GM19238 (cell line): Measurements from ENCODE around the gene SLC44A3.
"Not testable (repeated sequence)": the region's sequence is repeated elsewhere in the genome, so short reads cannot be mapped to it uniquely, and the experiment has no call there.

Experiments used
- DNase-seq: peaks from one replicate; pipeline ENCODE4 v3.0.0; 2011; ENCODE audit warnings: low spot score; ENCODE audit not compliant: insufficient read length

SLC44A3 gene

DNA sequence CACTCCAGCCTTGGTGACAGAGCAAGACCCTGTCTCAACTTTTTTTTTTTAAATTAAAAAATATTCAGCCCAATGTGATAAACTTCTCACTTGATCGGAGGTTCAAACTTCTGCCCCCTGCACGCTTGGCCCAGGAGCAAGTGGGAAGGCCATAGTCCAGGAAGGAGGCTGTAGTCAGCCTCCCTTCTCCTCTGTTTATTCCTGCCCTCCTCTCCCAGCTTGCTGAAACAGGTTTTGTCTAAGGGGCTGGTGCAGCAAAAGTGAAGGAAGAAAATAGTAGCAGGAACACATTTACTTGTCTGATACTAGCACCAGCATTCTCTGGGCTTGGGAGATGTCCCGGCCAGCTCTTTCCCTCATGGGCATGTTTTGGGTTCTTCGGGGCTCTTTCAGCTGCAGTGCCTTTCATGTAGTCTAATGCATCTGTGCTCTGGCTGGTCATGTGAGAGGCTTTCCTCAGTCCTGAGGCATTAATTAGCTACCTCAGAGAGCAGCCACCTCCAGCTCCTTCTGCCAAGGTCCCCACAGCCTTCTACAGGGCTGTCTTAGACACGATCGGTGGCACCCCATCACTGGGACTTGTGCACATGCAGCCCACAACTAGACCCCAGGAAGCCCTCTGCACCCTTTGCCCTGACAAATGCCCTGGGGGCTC, 12.9 kb downstream of the SLC44A3 start:
- DNase-seq = no peak

GRCh38 chr1:94836891-94837290, 16.7 kb downstream of the SLC44A3 start:
- no peak for DNase-seq

DNA sequence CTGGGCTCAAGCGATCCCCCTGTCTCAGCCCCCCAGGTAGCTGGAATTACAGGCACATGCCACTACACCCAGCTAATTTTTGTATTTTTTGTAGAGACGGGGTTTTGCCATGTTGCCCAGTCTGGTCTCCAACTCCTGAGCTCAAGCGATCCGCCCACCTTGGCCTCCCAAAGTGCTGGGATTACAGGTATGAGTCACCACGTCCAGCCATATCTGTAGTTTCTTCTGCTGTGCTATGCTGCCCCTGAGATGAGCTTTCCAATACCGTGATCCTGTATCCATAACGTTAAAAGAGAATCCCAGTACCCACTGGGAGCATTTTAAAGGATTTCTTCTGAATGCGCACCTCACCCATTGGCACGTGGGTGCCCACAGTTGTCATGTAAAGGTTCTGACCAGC, 20.2 kb downstream of the SLC44A3 start:
- DNase-seq = not testable (repeated sequence)

DNA sequence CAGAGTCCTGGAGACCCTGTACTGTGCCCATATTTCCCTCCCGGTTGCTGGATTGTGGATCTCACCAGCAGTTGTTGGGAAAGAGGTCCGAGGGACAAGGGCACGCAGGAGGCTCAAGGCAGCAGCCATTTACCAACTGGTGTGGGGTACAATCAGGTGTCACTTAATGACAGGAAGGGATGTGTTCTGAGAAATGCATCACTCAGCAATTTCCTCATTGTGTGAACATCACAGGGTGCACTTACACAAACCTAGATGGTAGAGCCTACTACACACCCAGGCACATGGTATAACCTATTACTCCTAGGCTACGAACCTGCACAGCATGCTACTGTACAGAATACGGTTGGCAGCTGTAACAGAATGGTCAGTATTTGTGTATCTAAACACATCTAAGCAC, 20.7 kb downstream of the SLC44A3 start:
- no peak for DNase-seq

- no peak for DNase-seq
Observed at GRCh38 chr1:94843430-94843829, 23.3 kb downstream of the SLC44A3 start.

GRCh38 chr1:94843846-94844245, 23.7 kb downstream of the SLC44A3 start:
- DNase-seq = no peak

DNA sequence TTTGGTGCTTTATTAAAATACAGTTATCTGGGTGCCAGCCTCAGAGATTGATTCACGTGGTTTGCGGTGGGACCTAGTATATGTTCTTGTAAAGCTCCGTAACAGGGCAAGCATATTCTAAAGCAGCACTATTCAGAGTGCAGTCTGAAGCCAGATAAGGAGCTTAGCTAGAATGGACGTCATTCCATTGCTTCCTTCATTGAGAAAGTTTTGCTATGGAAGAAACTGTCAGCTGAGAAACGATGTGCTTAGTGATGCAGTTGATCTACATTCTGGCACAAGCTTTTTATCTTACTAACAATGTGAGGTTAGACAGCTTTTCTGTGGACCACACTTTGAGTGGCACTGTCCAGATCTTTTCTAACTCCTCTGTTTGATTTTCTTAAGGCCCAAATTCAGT, 26.2 kb downstream of the SLC44A3 start:
- DNase-seq = no peak

DNA sequence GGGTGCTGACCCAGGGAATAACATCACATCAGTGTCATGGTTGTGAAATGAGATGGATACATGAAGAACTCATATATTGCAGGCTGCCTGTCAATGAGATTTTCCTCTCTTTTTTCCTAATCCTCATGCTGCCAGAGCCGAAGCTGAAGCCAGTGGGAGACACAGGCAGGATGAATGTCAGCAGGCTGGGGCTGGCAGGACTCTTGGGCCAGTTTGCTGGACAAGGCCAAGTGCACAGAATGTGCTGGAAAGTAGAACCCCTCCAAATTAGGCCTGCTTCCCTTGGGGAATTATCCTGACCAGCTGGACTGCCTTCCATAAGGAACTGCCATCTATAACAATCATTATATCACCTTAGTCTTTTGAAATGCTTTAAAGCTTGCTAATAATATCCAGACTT, 31.4 kb downstream of the SLC44A3 start:
- no peak for DNase-seq

- DNase-seq = no peak
Observed at GRCh38 chr1:94852788-94853187, 32.6 kb downstream of the SLC44A3 start.

DNA sequence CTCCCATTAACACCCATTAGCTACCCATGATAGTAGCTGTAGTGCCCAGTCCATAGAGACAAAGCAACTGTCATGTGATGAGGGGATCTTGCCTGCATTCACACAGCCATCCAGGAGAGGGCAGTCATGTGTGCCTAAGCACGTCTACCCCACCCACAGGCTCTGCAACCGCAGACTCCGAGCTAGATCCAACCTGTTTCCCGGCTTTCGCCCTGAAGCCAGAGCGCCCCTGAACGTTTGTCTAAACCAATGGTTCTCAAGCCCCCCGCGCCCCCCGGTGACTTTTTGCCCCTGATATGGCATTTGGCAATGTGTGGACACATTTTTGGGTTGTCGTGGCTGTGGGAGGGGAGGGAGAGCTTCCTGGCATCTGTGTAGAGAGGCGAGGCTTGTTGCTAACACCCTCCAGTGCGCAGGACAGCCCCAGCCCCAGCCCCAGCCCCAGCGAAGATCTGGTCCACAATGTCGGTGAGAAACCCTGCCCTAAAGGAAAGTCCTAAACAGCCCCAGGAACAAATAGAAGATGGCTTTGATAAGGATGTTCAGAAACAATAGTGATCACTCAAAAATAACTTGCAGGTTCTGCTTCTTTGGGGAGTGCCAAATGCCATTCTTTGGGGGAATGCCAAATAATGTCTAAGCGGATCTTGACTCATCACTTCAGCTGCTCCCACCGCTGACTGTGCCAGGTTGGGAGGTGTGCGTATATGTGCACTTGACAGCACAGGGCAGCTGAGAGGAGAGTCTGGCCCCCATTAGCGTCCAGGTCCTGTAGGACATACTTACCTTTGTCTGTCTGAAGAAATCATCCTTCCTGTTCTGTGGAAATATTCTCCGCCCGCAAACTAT, 34.5 kb downstream of the SLC44A3 start:
- peak; percentile 81 for DNase-seq

- no peak for DNase-seq
Observed at GRCh38 chr1:94855307-94855700, 35.1 kb downstream of the SLC44A3 start.

- no peak for DNase-seq
Observed at GRCh38 chr1:94856004-94856403, 35.8 kb downstream of the SLC44A3 start.

GRCh38 chr1:94856868-94857267, 36.7 kb downstream of the SLC44A3 start:
- DNase-seq = no peak

DNA sequence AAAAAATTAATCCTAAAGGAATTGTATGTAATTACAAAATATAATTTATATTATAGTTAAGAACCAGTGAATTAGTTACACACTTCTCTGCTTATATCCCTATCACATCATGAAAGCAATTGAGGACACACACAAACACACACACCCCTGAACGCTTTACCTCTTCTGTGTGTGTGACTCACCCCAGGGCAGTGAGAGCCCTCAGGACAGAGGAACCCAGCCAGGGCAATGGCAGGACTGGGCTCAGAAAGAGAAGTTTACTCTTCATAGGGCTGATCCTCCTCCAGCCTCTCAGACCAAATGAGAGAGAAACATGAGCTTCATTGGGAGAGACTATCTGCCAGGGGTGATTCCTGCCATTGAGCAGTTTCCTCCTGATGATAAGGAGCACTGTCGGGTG, 38.1 kb downstream of the SLC44A3 start:
- no peak for DNase-seq

DNA sequence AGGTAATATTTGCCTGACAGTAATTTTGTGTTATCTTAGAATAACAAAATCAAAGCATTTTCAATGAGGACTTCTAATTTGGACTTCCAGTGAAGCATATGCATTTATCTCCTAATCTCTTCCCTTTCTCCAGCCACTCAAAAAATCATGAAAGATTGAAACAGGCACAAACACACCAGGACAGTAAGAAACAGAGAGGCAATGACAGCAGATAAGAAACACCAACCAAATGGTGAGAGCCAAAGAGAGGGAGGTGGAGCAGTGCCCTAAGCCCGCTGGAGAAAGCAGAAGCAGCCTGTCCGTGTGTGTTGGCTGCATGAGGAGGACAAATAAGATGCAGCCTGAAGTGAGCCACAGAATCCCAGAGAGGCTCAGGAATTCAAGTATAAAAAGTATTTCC, 39.0 kb downstream of the SLC44A3 start:
- no peak for DNase-seq

GRCh38 chr1:94862718-94863117, 42.6 kb downstream of the SLC44A3 start:
- no peak for DNase-seq

DNA sequence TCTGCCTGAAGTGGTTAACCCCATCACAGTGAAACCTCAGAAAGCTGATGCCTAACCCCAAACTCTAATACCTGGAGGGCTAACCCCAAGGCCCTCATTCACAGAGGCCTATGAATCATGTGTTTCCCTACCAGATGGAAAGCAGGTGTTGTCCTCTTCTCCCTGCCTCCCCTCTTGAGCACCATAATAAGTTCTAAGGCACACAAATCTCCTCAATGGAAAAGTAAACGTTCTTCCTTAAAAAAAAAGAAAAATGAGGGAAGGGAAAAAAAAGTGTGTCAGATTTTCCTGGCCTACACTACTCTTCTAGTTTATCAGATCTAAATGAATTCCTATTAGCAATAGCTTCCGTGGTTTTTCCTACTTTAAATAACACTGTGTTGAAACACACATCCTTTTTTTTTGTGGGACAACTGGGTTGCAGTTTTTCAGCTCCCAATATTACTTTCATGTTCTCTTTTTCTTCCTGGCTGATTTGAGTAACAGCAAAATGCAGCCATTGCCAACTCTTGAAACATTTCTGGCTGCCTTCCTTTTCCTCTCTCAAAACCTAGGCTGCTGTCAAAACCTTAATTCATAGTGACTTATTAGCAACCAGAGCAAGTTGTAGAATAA, 43.2 kb downstream of the SLC44A3 start:
- DNase-seq = no peak

DNA sequence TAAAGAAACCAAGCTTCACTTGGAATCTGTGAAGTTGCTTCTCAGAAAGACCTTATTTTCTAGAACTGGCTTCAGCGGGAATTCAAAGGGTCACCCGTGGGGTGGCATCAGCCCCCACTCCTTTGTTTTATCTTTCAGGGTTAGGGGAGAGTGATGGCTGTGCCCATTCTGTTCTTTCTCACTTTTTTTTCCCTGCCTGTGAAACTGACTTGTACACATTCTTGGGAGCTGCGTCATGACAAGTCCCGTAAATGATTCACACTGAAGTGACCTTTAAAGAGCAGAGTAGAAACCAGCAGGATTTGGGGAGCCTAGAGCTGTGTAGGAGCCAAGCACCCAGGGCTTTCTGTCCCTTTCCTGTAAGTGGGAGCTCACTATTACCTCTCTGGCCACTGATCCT, 43.8 kb downstream of the SLC44A3 start:
- DNase-seq = no peak

DNA sequence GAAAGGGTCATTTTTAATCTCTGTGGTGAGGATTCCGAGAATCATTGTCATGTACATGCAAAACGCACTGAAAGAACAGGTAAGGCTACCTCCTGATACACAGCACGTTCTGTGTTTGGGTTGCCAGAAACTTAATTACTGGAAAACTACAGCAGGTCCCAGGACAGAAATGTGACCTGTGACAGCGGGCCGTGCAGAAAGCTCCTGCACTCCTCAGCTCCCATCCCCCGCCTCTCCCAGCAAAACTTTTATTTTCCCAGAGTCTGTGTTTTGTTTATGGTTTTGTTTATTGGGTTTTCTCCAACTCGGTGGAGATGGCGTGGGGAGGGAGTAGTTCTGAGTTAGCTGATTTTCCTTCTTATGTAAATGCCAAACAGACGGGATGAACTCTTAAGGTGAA, 44.7 kb downstream of the SLC44A3 start:
- no peak for DNase-seq

GRCh38 chr1:94865360-94865759, 45.2 kb downstream of the SLC44A3 start:
- no peak for DNase-seq

DNA sequence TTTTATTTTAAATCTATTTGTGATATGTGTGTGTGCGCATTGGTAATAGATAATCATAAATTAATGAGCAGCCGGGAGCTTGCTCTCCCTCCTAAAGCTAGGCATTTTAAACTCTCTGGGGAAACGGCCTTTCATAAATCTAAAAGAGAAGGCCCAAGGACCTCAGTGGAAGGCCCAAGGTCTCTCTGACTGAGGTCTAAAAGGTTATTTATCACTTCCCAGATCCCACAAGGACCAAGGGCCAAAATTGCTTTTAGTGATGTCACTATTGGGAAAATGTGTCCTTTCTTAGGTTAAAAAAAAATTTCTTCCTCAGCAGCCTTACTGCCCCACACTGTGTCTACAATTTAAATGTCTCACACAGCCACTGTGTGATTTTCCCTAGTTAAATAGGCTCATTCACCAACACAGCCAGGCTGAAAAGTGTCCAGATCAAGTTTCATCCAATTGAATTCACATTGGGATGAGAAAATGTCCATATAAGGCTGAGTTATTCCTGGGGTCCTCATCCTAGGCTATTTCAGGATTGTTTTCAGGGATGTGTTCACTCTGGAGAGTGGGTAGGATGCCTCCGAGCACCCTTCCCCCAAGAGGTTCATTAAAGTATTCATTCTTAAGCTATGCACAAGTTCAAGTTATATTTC, 46.1 kb downstream of the SLC44A3 start:
- no peak for DNase-seq

DNA sequence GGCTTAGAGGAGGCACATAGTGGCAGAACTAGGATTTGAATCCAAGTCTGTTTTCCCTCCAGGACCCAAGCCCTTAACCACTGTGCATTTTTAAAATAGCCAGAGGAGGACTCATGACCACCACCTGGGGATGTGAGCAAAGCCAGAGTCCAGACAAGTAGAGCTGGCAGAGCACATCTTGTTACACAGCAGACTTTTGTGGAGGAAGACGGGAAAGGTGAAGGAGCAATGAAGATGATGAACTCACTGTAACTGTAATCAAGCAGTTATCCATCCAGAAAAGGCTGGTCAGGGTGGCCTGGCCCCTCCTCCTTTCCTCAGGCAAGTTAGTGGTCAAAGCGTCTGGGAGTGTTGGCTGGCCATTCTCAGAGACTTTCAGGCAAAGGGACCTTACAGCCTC, 50.9 kb downstream of the SLC44A3 start:
- no peak for DNase-seq
